ENCODE measurements around the gene TSSK2.
A peak's percentile ranks its signal among the peaks of the same experiment; 100 is the strongest.

The TSSK2 gene

DNA sequence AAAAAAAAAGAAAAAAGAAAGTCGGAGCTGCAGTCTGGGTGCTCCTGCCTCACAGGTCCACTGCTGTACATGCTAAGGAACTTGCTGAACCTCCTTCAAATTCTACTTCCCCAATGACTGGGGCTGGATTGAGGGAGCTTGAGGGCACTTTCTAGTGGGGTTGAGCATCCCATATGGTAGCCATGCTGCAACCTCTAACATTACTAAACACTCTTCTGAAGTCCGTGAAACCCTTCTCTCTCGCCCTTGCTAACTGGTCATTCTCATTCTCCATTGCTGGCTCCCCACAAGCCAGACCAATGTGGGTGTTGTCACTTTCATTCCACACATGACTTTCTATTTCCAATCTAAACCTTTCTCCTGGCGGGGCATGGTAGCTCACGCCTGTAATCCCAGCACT, 12.1 kb downstream of the TSSK2 start:
- Histone ChIP-seq H3K27ac (ENCODE audit: low read length) (no peak overlapping the region), H3K9me3 (ENCODE audit: control insufficient read depth, insufficient read depth, low read length) (no peaks in the 10 kb centered on the region), H3K4me1 (ENCODE audit: control insufficient read depth, insufficient read depth, low read length) (peaks cover 3% of the 10 kb centered on the region; the same call in 1 of the 2 replicates), H3K36me3 (ENCODE audit: control insufficient read depth, insufficient read depth, low read length) (peaks cover 21% of the 10 kb centered on the region), H3K27me3 (ENCODE audit: control insufficient read depth, insufficient read depth, low read length) (peaks cover 8% of the 10 kb centered on the region; the same call in 1 of the 2 replicates), H3K4me3 (ENCODE audit: low read length) (no peak overlapping the region)
- WGBS (ENCODE audit: insufficient coverage, insufficient read length) = no CpG with 5 or more reads among the region's 5 CpGs
- DNase-seq (ENCODE audit: low read depth, low spot score) = no peak

DNA sequence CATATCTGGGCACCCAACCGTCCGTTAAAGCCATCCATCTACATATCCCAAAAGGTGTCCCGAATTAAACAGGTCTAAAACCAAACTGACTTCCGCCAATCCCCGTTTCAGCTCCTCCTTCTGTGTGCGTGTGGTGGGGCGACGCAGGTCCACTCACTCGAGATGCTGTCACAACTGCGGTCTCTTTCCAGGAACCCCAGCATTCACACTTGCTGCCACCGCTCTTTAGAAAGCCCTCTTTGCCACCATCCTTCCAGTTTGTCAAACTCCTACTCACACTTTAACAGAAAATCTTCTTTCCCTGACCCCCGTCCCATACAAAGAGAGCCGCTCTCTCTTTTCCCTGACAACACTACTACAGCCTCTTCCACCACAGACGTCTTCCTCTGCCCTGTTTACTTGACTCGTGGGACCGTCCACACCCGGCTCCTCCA, 12.9 kb downstream of the TSSK2 start:
- H3K9me3 ChIP-seq (ENCODE audit: control insufficient read depth, insufficient read depth, low read length) = no peaks in the 10 kb centered on the region
- WGBS (ENCODE audit: insufficient coverage, insufficient read length) = no CpG with 5 or more reads among the region's 17 CpGs

DNA sequence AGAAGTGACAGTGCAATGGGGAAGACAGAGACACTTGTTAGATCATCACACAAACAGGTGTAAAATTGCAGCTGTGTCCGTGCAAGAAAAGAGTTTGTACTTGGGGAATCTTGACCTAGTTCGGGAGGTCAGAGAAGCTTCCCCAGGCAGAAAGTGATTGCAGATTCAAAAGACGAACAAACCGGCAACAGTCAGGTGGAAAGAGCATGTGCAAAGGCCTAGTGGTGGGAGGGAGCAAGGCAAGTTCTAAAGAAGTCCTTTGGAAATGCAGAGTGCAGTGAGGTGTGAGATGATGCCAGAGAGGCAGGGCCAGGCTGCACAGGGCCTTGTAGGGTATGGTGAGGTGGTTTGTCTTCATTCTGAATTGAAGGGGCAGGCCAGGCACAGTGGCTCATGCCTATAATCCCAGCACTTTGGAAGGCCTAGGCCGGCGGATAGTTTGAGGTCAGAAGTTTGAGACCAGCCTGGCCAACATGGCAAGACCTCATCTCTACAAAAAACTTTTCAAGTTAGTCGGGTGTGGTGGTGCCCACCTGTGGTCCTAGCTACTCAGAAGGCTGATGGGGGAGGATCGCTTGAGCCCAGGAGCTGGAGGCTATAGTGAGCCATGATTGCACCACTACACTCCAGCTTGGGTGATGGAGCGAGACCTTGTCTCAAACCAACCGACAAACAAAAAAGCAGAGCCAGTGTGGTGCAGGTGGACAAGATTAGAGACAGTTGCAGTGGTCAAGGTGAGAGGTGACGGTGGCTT, 15.3 kb downstream of the TSSK2 start:
- no CpG with 5 or more reads among the region's 11 CpGs for WGBS (ENCODE audit: insufficient coverage, insufficient read length)
- no peak for DNase-seq (ENCODE audit: low read depth, low spot score)
- no peaks in the 10 kb centered on the region for H3K9me3 ChIP-seq (ENCODE audit: control insufficient read depth, insufficient read depth, low read length)
- H3K4me3 ChIP-seq (ENCODE audit: low read length) = no peak overlapping the region
- peaks cover 3% of the 10 kb centered on the region; the same call in 1 of the 2 replicates for H3K4me1 ChIP-seq (ENCODE audit: control insufficient read depth, insufficient read depth, low read length)
- peaks cover 7% of the 10 kb centered on the region for H3K36me3 ChIP-seq (ENCODE audit: control insufficient read depth, insufficient read depth, low read length)
- no peak overlapping the region for H3K27ac ChIP-seq (ENCODE audit: low read length)
- peaks cover 34% of the 10 kb centered on the region for H3K27me3 ChIP-seq (ENCODE audit: control insufficient read depth, insufficient read depth, low read length)

More for the DNA sequence above, 12.9 kb downstream of the TSSK2 start:
- peak overlapping the region; percentile 91 for H3K4me3 ChIP-seq (ENCODE audit: low read length)
- peaks cover 3% of the 10 kb centered on the region; the same call in 1 of the 2 replicates for H3K4me1 ChIP-seq (ENCODE audit: control insufficient read depth, insufficient read depth, low read length)
- no peak for DNase-seq (ENCODE audit: low read depth, low spot score)
- no peak overlapping the region for H3K27ac ChIP-seq (ENCODE audit: low read length)
- peaks cover 16% of the 10 kb centered on the region; the same call in 1 of the 2 replicates for H3K27me3 ChIP-seq (ENCODE audit: control insufficient read depth, insufficient read depth, low read length)
- peaks cover 15% of the 10 kb centered on the region for H3K36me3 ChIP-seq (ENCODE audit: control insufficient read depth, insufficient read depth, low read length)

DNA sequence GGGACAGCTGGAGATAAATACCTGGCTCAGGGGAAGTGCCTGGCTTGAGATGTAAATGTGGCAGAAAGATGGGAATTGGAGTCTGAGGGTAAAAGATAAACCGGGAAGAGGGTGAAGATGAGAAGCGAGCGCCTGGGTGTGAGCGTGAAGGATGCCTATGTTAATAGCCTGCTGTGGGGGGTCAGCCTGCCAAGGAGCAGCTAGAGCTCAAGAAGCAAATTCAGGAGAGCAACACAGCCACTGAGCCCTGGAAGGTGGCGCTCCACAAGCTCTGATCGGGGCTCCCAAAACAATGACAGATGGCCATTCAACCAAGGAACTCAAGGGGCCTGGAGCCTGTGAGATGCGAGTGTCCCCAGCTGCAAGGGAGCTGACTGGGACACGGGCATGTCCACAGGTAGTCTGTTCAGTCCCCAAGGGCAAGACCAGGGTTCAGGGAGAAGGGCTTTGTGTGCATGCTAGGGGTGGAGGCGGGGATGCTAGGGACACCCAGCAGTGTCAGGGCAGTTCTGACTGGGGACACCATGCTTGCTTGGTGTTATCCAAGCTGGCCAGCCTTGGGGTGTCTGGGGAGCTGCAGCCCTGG, 16.2 kb downstream of the TSSK2 start:
- no peak overlapping the region for H3K27ac ChIP-seq (ENCODE audit: low read length)
- DNase-seq (ENCODE audit: low read depth, low spot score) = no peak
- H3K9me3 ChIP-seq (ENCODE audit: control insufficient read depth, insufficient read depth, low read length) = no peaks in the 10 kb centered on the region
- peaks cover 4% of the 10 kb centered on the region for H3K36me3 ChIP-seq (ENCODE audit: control insufficient read depth, insufficient read depth, low read length)
- no peak overlapping the region for H3K4me3 ChIP-seq (ENCODE audit: low read length)
- peaks cover 3% of the 10 kb centered on the region; the same call in 1 of the 2 replicates for H3K4me1 ChIP-seq (ENCODE audit: control insufficient read depth, insufficient read depth, low read length)
- WGBS (ENCODE audit: insufficient coverage, insufficient read length) = no CpG with 5 or more reads among the region's 9 CpGs
- peaks cover 42% of the 10 kb centered on the region for H3K27me3 ChIP-seq (ENCODE audit: control insufficient read depth, insufficient read depth, low read length)

DNA sequence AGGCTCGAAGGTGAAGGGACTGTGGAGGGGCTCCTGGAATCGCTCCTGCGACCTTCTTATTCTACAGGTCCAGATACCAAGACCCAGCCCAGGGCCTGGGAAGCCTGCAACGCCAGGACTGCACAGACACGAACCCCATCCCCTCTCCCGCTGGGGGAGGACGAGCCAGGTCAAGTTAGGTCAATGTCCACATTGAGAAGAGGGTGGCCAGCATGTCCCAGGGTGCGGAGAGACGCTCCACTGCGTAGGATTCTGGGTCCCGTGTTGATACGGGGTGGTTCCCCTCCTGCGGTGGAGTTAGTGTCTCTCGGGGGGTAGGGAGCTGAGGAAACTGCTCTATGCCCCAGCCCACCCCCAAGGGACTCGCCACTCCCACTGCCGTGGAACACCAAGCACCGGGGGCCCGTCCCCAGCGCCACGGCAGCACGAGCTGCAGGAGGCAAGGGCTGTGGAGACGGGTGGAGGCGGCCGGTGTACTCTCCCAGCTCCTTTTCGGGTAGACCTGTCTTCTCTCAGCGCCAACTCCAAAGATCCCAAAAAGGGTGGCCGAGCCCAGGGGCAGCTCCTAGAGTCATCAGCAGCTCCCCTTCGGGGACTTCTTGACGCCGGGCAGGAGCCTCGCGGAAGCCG, 17.4 kb downstream of the TSSK2 start:
- H3K27ac ChIP-seq (ENCODE audit: low read length) = no peak overlapping the region
- H3K4me3 ChIP-seq (ENCODE audit: low read length) = no peak overlapping the region; the same call in 1 of the 2 replicates
- no CpG with 5 or more reads among the region's 33 CpGs for WGBS (ENCODE audit: insufficient coverage, insufficient read length)
- H3K4me1 ChIP-seq (ENCODE audit: control insufficient read depth, insufficient read depth, low read length) = peaks cover 3% of the 10 kb centered on the region; the same call in 1 of the 2 replicates
- no peaks in the 10 kb centered on the region for H3K36me3 ChIP-seq (ENCODE audit: control insufficient read depth, insufficient read depth, low read length)
- DNase-seq (ENCODE audit: low read depth, low spot score) = no peak
- H3K27me3 ChIP-seq (ENCODE audit: control insufficient read depth, insufficient read depth, low read length) = peaks cover 47% of the 10 kb centered on the region
- no peaks in the 10 kb centered on the region for H3K9me3 ChIP-seq (ENCODE audit: control insufficient read depth, insufficient read depth, low read length)

DNA sequence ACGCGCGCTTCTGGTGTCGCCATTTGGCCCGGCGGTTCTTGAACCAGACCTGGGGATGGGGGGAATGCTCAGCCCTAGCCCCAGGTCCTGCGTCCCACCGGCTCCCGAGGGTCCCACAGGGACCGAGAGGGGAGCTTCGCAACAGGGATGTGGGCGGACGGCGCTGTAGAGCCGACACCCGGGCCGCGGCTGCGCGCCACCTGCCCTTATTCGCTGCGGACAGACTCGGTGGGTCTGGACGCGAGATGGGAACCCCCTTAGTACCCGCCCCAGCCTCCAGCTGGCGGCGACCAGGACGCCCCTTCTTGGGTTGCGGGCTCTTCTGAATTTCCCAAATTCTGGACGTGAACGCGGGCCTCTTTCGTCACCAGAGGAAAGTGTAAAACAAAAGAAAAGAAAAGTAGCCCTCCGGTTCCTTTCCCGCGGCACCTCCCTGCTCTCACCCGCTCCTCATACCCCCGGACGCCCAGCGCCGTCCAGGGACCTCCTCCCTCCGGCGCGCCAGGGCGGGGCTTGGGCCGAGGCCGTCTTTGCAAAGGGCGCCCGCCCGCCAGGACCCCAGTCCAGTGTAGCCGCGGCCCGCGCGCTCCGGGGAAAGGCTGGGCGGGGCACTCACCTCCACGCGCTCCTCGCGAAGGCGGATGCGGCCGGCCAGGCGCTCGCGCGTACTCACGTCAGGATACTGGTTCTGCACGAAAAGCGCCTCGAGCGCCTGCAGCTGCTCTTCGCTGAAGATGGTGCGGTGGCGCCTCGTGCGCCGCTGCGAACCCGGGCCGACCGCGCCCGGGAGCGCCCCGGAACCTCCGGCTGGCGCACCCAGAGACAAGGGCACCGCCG, 18.2 kb downstream of the TSSK2 start:
- Histone ChIP-seq H3K4me1 (ENCODE audit: control insufficient read depth, insufficient read depth, low read length) (peaks cover 3% of the 10 kb centered on the region; the same call in 1 of the 2 replicates), H3K27ac (ENCODE audit: low read length) (no peak overlapping the region), H3K9me3 (ENCODE audit: control insufficient read depth, insufficient read depth, low read length) (no peaks in the 10 kb centered on the region), H3K4me3 (ENCODE audit: low read length) (peak overlapping the region; percentile 14; the same call in 1 of the 2 replicates), H3K36me3 (ENCODE audit: control insufficient read depth, insufficient read depth, low read length) (no peaks in the 10 kb centered on the region), H3K27me3 (ENCODE audit: control insufficient read depth, insufficient read depth, low read length) (peaks cover 47% of the 10 kb centered on the region)
- no CpG with 5 or more reads among the region's 92 CpGs for WGBS (ENCODE audit: insufficient coverage, insufficient read length)
- no peak for DNase-seq (ENCODE audit: low read depth, low spot score)

DNA sequence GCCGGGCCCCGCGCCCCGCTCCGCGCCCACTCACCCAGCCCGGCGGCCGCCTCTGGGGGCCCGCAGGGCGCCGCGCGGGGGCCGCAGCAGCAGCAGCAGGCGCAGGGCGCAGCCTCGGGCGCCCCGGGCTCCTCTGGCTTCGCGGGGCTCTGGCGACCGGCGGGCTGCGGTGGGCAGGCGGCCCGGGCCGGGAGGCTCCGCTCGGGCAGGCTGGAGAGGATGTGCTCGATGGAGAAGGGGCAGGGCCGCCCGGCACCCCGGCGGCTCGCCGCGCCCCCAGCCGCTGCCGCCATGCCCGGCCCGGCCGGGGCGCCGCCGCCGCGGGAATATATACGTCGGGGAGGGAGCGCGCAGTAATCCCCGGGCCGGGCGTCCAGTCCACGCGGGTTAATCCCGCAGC, 18.9 kb downstream of the TSSK2 start, which contains the start of gene GSC2:
GSC2 (minus strand) TSS at position 302 of the 400 bp plus-strand sequence; CDS start at position 293, 9 bp downstream.
- H3K4me3 ChIP-seq (ENCODE audit: low read length) = peak within 1 kb of the TSS; percentile 14; the same call in 1 of the 2 replicates
- H3K27me3 ChIP-seq (ENCODE audit: control insufficient read depth, insufficient read depth, low read length) = peaks cover 47% of the 10 kb centered on the region
- H3K9me3 ChIP-seq (ENCODE audit: control insufficient read depth, insufficient read depth, low read length) = no peaks in the 10 kb centered on the region
- H3K36me3 ChIP-seq (ENCODE audit: control insufficient read depth, insufficient read depth, low read length) = no peaks in the 10 kb centered on the region
- peaks cover 3% of the 10 kb centered on the region; the same call in 1 of the 2 replicates for H3K4me1 ChIP-seq (ENCODE audit: control insufficient read depth, insufficient read depth, low read length)
- WGBS (ENCODE audit: insufficient coverage, insufficient read length) = no CpG with 5 or more reads among the region's 59 CpGs
- no peak within 1 kb of the TSS for H3K27ac ChIP-seq (ENCODE audit: low read length)
- DNase-seq (ENCODE audit: low read depth, low spot score) = no peak

DNA sequence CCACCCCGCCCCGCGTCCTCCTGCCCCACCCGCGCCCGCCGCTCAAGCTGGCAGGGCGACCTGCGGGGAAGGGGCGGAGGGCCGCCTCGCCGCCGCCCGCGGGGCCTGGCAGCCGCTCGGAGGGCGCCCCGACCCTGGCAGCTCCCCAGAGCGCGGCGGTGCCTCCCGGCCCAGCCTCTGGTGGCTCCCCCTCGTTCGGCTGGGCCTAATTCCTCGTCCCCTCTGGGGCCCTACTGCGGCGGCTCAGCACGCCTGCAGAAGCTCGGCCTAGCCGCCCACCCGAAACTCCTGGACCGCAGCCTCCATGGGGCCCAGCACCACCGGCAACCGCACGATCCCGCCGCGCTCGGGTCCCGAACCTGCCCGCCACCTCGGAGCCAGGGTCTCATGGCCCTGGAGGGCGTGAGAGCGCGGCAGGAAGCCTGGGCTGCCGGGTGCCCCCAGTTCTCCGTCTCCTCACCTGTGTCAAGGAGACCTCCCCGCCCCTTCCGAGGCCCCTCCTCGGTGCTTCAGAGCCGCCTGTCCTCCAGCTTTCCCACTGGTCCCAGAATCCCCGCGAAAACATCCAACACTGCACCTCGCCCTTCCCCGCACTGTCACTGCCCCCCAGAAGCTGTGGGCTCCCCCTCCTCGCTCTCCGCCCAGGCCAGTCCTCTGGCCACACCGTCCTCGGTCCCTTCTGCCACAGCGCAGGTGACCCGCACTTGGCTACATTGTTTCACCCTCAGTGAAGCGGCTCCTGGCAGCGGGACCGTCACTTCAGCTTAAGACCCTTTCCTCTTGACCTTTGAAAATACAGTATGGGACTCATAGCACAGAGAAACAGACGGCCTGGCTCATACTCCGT, 19.6 kb downstream of the TSSK2 start:
- no CpG with 5 or more reads among the region's 68 CpGs for WGBS (ENCODE audit: insufficient coverage, insufficient read length)
- peaks cover 47% of the 10 kb centered on the region for H3K27me3 ChIP-seq (ENCODE audit: control insufficient read depth, insufficient read depth, low read length)
- DNase-seq (ENCODE audit: low read depth, low spot score) = no peak
- no peak overlapping the region for H3K4me3 ChIP-seq (ENCODE audit: low read length)
- H3K4me1 ChIP-seq (ENCODE audit: control insufficient read depth, insufficient read depth, low read length) = peaks cover 3% of the 10 kb centered on the region; the same call in 1 of the 2 replicates
- no peaks in the 10 kb centered on the region for H3K9me3 ChIP-seq (ENCODE audit: control insufficient read depth, insufficient read depth, low read length)
- H3K36me3 ChIP-seq (ENCODE audit: control insufficient read depth, insufficient read depth, low read length) = no peaks in the 10 kb centered on the region
- H3K27ac ChIP-seq (ENCODE audit: low read length) = no peak overlapping the region

All from iPS DF 6.9 (cell line).